SHP77 treated with DMSO at 0.1 percent for 48 hours (cell line): ENCODE data around the gene GAS7.

ENCODE experiments used
- DNase-seq: peaks from one replicate; lab custom pipeline; 2025; lab: John Stamatoyannopoulos, UW

GAS7 gene

GRCh38 chr17:10171122-10171571, 27.3 kb downstream of the GAS7 start:
- DNase-seq, result no peak

- DNase-seq, result no peak
These were observed 28.2 kb downstream of the GAS7 start for GRCh38 chr17:10170233-10170632.

- DNase-seq, result no peak
These were observed 29.1 kb downstream of the GAS7 start for GRCh38 chr17:10169290-10169689.

GRCh38 chr17:10166176-10166935, 32.0 kb downstream of the GAS7 start:
- DNase-seq, result no peak

GRCh38 chr17:10162096-10162495, 36.3 kb downstream of the GAS7 start:
- DNase-seq, result no peak

GRCh38 chr17:10161386-10161785, 37.0 kb downstream of the GAS7 start:
- no peak for DNase-seq

GRCh38 chr17:10156948-10157607, 41.3 kb downstream of the GAS7 start:
- DNase-seq, result no peak

GRCh38 chr17:10156599-10156947, 41.8 kb downstream of the GAS7 start:
- DNase-seq, result no peak

GRCh38 chr17:10156077-10156435, 42.4 kb downstream of the GAS7 start:
- no peak for DNase-seq

- DNase-seq, result no peak
These were observed 42.9 kb downstream of the GAS7 start for GRCh38 chr17:10155371-10156076.

- DNase-seq, result no peak
These were observed 46.5 kb downstream of the GAS7 start for GRCh38 chr17:10151667-10152496.

- DNase-seq, result no peak
These were observed 48.6 kb downstream of the GAS7 start for GRCh38 chr17:10149573-10150399.

GRCh38 chr17:10147761-10148415, 50.5 kb downstream of the GAS7 start:
- DNase-seq, result no peak

- no peak for DNase-seq
These were observed 51.4 kb downstream of the GAS7 start for GRCh38 chr17:10147040-10147439.

- DNase-seq, result no peak
These were observed 53.4 kb downstream of the GAS7 start for GRCh38 chr17:10144982-10145381.

- no peak for DNase-seq
These were observed 54.0 kb downstream of the GAS7 start for GRCh38 chr17:10144456-10144855.

- DNase-seq, result no peak
These were observed 57.0 kb downstream of the GAS7 start for GRCh38 chr17:10141436-10141835.

- no peak for DNase-seq
These were observed 58.8 kb downstream of the GAS7 start for GRCh38 chr17:10139577-10139976.

- DNase-seq, result no peak
These were observed 62.0 kb downstream of the GAS7 start for GRCh38 chr17:10136258-10136981.
